H9 (cell line): ENCODE data around the gene ERC1. TPM values are rescaled to one million over a fixed set of nuclear protein-coding genes. Genes with fewer than 3 reads are reported as not detected.

Experiments
- DNase-seq: peaks from one replicate; pipeline ENCODE4 v3.0.0-alpha.2; 2017
- H2AFZ ChIP-seq: one replicate; pipeline ENCODE4 v1.6.1; 2013; ENCODE audit warnings: mild to moderate bottlenecking, low read length, control low read depth, moderate library complexity
- H2AK5ac ChIP-seq: 2 replicates; pipeline ENCODE4 v1.6.1; 2013; ENCODE audit warnings: low read length, control low read depth, mixed read lengths; ENCODE audit not compliant: insufficient read length
- H2BK120ac ChIP-seq: one replicate; pipeline ENCODE4 v1.6.1; 2013; ENCODE audit warnings: low read depth, mild to moderate bottlenecking, low read length, control low read depth, inconsistent platforms; ENCODE audit not compliant: poor library complexity, severe bottlenecking
- H2BK12ac ChIP-seq: 2 replicates; pipeline ENCODE4 v1.6.1; 2013; ENCODE audit warnings: low read length, control low read depth, mixed read lengths, low read depth; ENCODE audit not compliant: insufficient read length
- H2BK15ac ChIP-seq: 2 replicates; pipeline ENCODE4 v1.6.1; 2013; ENCODE audit warnings: low read depth, low read length, control low read depth
- H2BK20ac ChIP-seq: one replicate; pipeline ENCODE4 v1.6.1; 2013; ENCODE audit warnings: low read depth, mild to moderate bottlenecking, low read length, control low read depth, inconsistent platforms; ENCODE audit not compliant: poor library complexity, severe bottlenecking
- H2BK5ac ChIP-seq: 2 replicates; pipeline ENCODE4 v1.6.1; 2013; ENCODE audit warnings: low read length, control low read depth, mixed read lengths; ENCODE audit not compliant: insufficient read length
- H3K14ac ChIP-seq: 2 replicates; pipeline ENCODE4 v1.6.1; 2013; ENCODE audit warnings: low read length, control low read depth; ENCODE audit not compliant: insufficient read depth
- H3K18ac ChIP-seq: 2 replicates; pipeline ENCODE4 v1.6.1; 2013; ENCODE audit warnings: low read depth, mild to moderate bottlenecking, mixed read lengths, low read length, control low read depth; ENCODE audit not compliant: insufficient read length
- H3K23ac ChIP-seq: 2 replicates; pipeline ENCODE4 v1.6.1; 2013; ENCODE audit warnings: low read length, control low read depth, mixed read lengths, low read depth; ENCODE audit not compliant: insufficient read length
- H3K23me2 ChIP-seq: 2 replicates; pipeline ENCODE4 v1.6.1; 2013; ENCODE audit warnings: low read depth, mild to moderate bottlenecking, mixed read lengths, low read length, control low read depth; ENCODE audit not compliant: insufficient read length, poor library complexity, severe bottlenecking
- H3K27ac ChIP-seq: 2 replicates; pipeline ENCODE4 v1.5.1; 2013; ENCODE audit warnings: low read length, control low read depth, mixed read lengths, low read depth; ENCODE audit not compliant: insufficient read length
- H3K27me3 ChIP-seq: 2 replicates; pipeline ENCODE4 v1.6.1; 2013; ENCODE audit warnings: low read length, control low read depth, inconsistent platforms; ENCODE audit not compliant: insufficient read depth
- H3K4ac ChIP-seq: 2 replicates; pipeline ENCODE4 v1.6.1; 2013; ENCODE audit warnings: low read depth, mild to moderate bottlenecking, control low read depth, inconsistent platforms, low read length, moderate library complexity
- H3K4me1 ChIP-seq: 2 replicates; pipeline ENCODE4 v1.6.1; 2013; ENCODE audit warnings: low read length, control low read depth, inconsistent platforms; ENCODE audit not compliant: insufficient read depth
- H3K4me2 ChIP-seq: 2 replicates; pipeline ENCODE4 v1.6.1; 2013; ENCODE audit warnings: low read length, control low read depth, mixed read lengths; ENCODE audit not compliant: insufficient read length, insufficient read depth
- H3K56ac ChIP-seq: 2 replicates; pipeline ENCODE4 v1.6.1; 2013; ENCODE audit warnings: low read depth, mild to moderate bottlenecking, mixed read lengths, low read length, control low read depth; ENCODE audit not compliant: insufficient read length
- H3K79me1 ChIP-seq: 2 replicates; pipeline ENCODE4 v1.6.1; 2013; ENCODE audit warnings: low read depth, mild to moderate bottlenecking, moderate library complexity, low read length, control low read depth, inconsistent platforms; ENCODE audit not compliant: insufficient read depth, poor library complexity, severe bottlenecking
- H3K79me2 ChIP-seq: 2 replicates; pipeline ENCODE4 v1.6.1; 2013; ENCODE audit warnings: low read length, control low read depth, inconsistent platforms; ENCODE audit not compliant: insufficient read depth
- H3K9ac ChIP-seq: 2 replicates; pipeline ENCODE4 v1.6.1; 2013; ENCODE audit warnings: low read length, control low read depth, mixed read lengths; ENCODE audit not compliant: insufficient read length; ENCODE audit errors: extremely low read depth
- H3K9me3 ChIP-seq: one replicate; pipeline ENCODE4 v1.6.1; 2013; ENCODE audit warnings: low read depth, low read length, inconsistent platforms; ENCODE audit not compliant: control insufficient read depth
- H3T11ph ChIP-seq: one replicate; pipeline ENCODE4 v1.6.1; 2013; ENCODE audit warnings: mild to moderate bottlenecking, low read length, control low read depth, inconsistent platforms
- H4K20me1 ChIP-seq: one replicate; pipeline ENCODE4 v1.6.1; 2013; ENCODE audit not compliant: control insufficient read depth, insufficient read length, insufficient read depth
- H4K5ac ChIP-seq: 2 replicates; pipeline ENCODE4 v1.6.1; 2013; ENCODE audit warnings: low read depth, mild to moderate bottlenecking, mixed read lengths, low read length, control low read depth; ENCODE audit not compliant: insufficient read length
- H4K8ac ChIP-seq: replicated peaks from 2 replicates; pipeline ENCODE4 v1.6.1; 2013; ENCODE audit warnings: low read length, control low read depth, mixed read lengths, low read depth; ENCODE audit not compliant: insufficient read length
- H4K91ac ChIP-seq: 2 replicates; pipeline ENCODE4 v1.6.1; 2013; ENCODE audit warnings: low read depth, mild to moderate bottlenecking, moderate library complexity, mixed read lengths, low read length, control low read depth; ENCODE audit not compliant: insufficient read length
- H3K27ac Mint-ChIP-seq, 3 experiments: 2 replicates in 2 of 3; 3 replicates in 1 of 3; pipeline ENCODE4 v1.8.0; 2020 to 2021; ENCODE audit warnings: mixed read lengths in 3 of 3, mild to moderate bottlenecking in 1 of 3, moderate library complexity in 1 of 3
- H3K27me3 Mint-ChIP-seq: 2 replicates; pipeline ENCODE4 v1.8.0; 2021; ENCODE audit warnings: low read depth, mild to moderate bottlenecking, moderate library complexity, mixed read lengths
- H3K36me3 Mint-ChIP-seq, 3 experiments: 2 replicates in 2 of 3; 3 replicates in 1 of 3; pipeline ENCODE4 v1.8.0; 2020 to 2021; ENCODE audit warnings: low read depth in 3 of 3, mixed read lengths in 3 of 3; ENCODE audit not compliant: insufficient read depth in 1 of 3
- H3K4me1 Mint-ChIP-seq, 2 experiments: 2 replicates each; pipeline ENCODE4 v1.8.0; 2020; ENCODE audit warnings: mixed read lengths in 2 of 2
- H3K4me3 Mint-ChIP-seq, 2 experiments: 2 replicates in 1 of 2; 3 replicates in 1 of 2; pipeline ENCODE4 v1.8.0; 2020 to 2021; ENCODE audit warnings: mild to moderate bottlenecking in 2 of 2, mixed read lengths in 2 of 2, moderate library complexity in 1 of 2
- H3K9me3 Mint-ChIP-seq, 2 experiments: 2 replicates in 1 of 2; 3 replicates in 1 of 2; pipeline ENCODE4 v1.8.0; 2020; ENCODE audit warnings: mild to moderate bottlenecking in 2 of 2, mixed read lengths in 2 of 2, moderate library complexity in 1 of 2
- WGBS: extraction: QIAGEN DNeasy Blood & Tissue Kit; methylation state at CpG from one replicate; pipeline ENCODE4 v1.1.7; 2013; ENCODE audit warnings: missing lambda C conversion rate, low lambda C conversion rate, mixed read lengths; ENCODE audit not compliant: insufficient read length; ENCODE audit errors: extremely low coverage; 5-methylcytosine and 5-hydroxymethylcytosine counted together
- total RNA-seq: library from RNA; stranded (reverse); gene quantifications from 2 replicates; pipeline ENCODE4 v1.2.1, GENCODE V29; 2021
- TF ChIP-seq, protein P1 (sequence below): fragments of 200-600 bp; sonication (generic); conservative IDR thresholded peaks from 3 replicates; pipeline ENCODE4 v1.8.0; 2021; ENCODE audit warnings: antibody characterized with exemption, mild to moderate bottlenecking

The ERC1 gene
- total RNA-seq, 1 experiment from 2014 or later: 51.2 TPM

DNA sequence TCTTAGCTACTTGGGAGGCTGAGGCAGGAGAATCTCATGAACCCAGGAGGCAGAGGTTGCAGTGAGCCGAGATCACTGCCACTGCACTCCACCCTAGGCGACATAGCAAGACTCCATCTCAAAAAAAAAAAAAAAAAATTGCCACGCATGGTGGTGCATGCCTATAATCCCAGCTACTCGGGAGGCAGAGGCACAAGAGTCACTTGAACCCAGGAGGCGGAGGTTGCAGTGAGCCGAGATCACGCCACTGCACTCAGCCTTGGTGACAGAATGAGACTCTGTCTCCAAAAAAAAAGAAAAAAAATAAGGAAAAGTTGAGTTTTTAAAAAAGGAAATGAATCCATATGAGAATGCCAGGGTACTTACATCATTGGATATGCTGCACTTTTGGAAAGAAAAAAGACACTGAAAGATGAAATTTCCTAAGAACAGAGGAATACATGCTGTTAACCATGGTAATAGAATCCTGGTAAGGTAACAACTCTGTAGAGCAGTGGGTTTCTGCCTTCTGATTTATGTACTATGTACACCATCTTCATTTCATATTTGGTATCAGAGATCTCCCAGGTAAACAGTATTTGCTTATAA, 222.7 kb downstream of the ERC1 start:
- H3K27ac Mint-ChIP-seq: no peak overlapping the region
- no peaks in the 10 kb centered on the region for H3K36me3 Mint-ChIP-seq
- H3K4me3 Mint-ChIP-seq: no peak overlapping the region
- Histone ChIP-seq H3K79me2 (no peaks in the 10 kb centered on the region), H3K4me2 (no peak overlapping the region), H3K23ac (no peak overlapping the region), H3K4me1 (no peaks in the 10 kb centered on the region), H3T11ph (no peak overlapping the region), H2AK5ac (no peak overlapping the region), H3K4ac (no peak overlapping the region), H2AFZ (no peak overlapping the region), H3K9me3 (no peaks in the 10 kb centered on the region), H4K91ac (no peak overlapping the region), H4K5ac (no peak overlapping the region), H2BK15ac (no peak overlapping the region), H2BK5ac (no peak overlapping the region), H4K20me1 (no peaks in the 10 kb centered on the region), H3K27ac (no peak overlapping the region), H3K14ac (no peak overlapping the region), H3K27me3 (no peaks in the 10 kb centered on the region), H4K8ac (no peak overlapping the region), H3K9ac (no peak overlapping the region), H2BK120ac (no peak overlapping the region), H3K79me1 (no peaks in the 10 kb centered on the region), H2BK12ac (no peak overlapping the region), H3K56ac (no peak overlapping the region), H3K23me2 (no peaks in the 10 kb centered on the region), H2BK20ac (no peak overlapping the region), H3K18ac (no peak overlapping the region)
- no peak for DNase-seq
- no peaks in the 10 kb centered on the region for H3K9me3 Mint-ChIP-seq
- no CpG with 5 or more reads among the region's 7 CpGs for WGBS
- H3K4me1 Mint-ChIP-seq: peaks cover 6 to 13% of the 10 kb centered on the region in 2 experiments
- TF ChIP-seq, protein P1, sequence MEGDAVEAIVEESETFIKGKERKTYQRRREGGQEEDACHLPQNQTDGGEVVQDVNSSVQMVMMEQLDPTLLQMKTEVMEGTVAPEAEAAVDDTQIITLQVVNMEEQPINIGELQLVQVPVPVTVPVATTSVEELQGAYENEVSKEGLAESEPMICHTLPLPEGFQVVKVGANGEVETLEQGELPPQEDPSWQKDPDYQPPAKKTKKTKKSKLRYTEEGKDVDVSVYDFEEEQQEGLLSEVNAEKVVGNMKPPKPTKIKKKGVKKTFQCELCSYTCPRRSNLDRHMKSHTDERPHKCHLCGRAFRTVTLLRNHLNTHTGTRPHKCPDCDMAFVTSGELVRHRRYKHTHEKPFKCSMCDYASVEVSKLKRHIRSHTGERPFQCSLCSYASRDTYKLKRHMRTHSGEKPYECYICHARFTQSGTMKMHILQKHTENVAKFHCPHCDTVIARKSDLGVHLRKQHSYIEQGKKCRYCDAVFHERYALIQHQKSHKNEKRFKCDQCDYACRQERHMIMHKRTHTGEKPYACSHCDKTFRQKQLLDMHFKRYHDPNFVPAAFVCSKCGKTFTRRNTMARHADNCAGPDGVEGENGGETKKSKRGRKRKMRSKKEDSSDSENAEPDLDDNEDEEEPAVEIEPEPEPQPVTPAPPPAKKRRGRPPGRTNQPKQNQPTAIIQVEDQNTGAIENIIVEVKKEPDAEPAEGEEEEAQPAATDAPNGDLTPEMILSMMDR: no peak
- no peaks in the 10 kb centered on the region for H3K27me3 Mint-ChIP-seq
